ENCODE results near the gene CDH13.

Gene CDH13

DNA sequence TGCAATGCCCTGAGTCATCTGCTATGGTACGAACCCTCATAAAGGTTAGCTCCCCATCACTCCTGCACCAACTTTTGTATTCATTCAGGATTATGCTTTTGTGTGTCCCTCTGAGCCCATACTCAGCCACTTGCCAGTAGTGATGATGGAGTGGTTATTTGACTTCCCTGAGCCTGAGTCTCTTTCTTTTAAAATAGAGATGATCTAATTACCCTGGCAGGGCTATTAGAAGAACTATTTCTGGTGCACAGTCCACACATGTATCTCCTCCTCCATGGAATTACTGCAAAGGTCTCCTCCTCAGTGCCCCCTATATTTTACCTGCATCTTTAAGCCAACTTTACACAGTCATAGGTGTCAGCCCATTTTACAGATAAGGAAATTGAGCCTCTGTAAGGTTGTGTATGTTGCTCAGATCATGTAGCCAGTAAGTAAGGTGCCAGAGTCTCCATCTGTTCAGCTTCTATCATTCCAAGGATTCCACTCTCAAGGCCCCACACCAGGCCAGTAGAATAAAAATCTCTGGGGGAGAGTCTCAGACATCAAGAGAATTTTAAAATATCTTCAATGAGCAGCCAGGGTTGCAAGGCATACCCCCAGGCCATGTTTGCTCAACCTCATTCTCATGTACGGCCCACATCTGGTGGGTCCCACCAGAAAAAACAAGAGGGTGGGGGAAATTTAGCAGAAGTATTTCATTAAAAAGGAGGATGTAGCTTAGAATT lies 847.3 kb downstream of the CDH13 start:
- TF ChIP-seq, protein P1, sequence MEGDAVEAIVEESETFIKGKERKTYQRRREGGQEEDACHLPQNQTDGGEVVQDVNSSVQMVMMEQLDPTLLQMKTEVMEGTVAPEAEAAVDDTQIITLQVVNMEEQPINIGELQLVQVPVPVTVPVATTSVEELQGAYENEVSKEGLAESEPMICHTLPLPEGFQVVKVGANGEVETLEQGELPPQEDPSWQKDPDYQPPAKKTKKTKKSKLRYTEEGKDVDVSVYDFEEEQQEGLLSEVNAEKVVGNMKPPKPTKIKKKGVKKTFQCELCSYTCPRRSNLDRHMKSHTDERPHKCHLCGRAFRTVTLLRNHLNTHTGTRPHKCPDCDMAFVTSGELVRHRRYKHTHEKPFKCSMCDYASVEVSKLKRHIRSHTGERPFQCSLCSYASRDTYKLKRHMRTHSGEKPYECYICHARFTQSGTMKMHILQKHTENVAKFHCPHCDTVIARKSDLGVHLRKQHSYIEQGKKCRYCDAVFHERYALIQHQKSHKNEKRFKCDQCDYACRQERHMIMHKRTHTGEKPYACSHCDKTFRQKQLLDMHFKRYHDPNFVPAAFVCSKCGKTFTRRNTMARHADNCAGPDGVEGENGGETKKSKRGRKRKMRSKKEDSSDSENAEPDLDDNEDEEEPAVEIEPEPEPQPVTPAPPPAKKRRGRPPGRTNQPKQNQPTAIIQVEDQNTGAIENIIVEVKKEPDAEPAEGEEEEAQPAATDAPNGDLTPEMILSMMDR (IDR thresholded peaks at IDR 0.05; ENCODE audit: control insufficient read depth, extremely low read depth, insufficient read depth): no peak
- no peak overlapping the region for H3K4me3 ChIP-seq (ENCODE audit: low read depth, low read length)
- no peak for DNase-seq (ENCODE audit: low read depth)

DNA sequence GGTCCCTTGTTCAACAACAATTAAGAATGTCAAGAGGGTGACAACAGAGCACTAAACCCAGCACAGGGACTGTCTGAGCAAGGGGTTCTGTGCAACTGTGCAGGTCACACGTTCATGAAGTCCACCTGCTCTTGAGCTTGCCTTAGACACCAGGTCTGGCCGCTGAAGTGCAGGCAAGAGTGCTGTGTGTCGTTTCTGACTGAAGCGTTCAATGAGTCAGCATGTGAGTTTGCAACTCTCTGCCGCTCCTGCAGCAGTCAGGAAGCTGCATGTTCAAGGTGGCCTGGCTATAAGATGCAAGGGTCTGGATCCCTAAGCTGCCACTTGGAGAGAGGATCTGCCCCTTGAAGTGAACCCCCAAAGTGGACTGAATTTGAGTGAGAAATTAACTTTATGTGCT lies 848.3 kb downstream of the CDH13 start:
- TF ChIP-seq, protein P1 (IDR thresholded peaks at IDR 0.05; ENCODE audit: control insufficient read depth, extremely low read depth, insufficient read depth): no peak
- DNase-seq (ENCODE audit: low read depth): no peak
- no peak overlapping the region for H3K4me3 ChIP-seq (ENCODE audit: low read depth, low read length)

DNA sequence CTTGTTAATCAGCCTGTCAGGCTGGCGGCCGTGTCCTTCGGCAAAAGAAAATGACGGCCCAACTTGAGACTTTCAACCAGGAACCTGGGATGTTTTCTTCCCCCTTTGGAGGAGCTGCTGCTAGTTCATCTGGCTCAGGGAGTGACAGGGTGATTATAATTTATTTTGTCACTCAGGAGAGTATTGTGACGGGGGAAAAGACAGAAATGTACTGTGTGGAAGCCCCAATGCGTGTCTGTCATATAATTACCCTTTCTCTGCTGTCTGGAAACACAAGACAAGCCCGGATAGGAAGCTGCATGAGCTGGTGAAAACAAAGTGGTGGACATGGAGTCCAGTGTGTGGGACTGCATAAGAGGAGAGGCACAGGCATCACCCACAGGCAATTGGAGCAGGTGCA lies 854.8 kb downstream of the CDH13 start:
- TF ChIP-seq, protein P1 (IDR thresholded peaks at IDR 0.05; ENCODE audit: control insufficient read depth, extremely low read depth, insufficient read depth): no peak
- no peak for DNase-seq (ENCODE audit: low read depth)
- no peak overlapping the region for H3K4me3 ChIP-seq (ENCODE audit: low read depth, low read length)

DNA sequence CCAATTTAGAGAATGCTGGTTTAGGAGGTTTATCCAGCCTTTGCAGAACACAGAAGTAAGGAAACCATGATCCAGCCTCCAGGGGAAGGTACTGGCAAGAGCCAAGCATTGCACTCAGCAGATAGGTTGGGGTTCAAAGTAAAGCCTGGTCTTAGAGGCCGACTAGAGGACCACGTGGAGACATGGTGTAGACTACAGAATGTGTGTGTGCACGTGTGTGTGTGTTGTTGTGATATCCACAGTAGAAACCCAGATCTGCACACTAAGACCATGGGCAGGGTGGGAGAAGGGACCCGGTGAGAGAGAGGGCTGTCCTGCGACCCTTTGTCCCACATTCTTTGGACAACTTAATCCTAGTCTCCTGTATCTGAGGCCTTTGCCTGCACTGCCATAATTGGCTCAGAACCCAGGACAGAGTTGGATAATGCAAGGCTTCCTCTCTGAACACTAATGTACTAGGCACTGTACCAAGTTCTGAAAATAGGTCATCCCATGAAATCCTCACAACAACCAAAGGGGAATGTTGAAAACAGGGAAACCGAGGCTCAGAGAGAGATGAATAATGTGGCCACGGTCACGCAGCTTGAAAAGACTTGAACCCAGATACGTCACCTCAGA lies 855.9 kb downstream of the CDH13 start:
- H3K4me3 ChIP-seq (ENCODE audit: low read depth, low read length): no peak overlapping the region
- no peak for DNase-seq (ENCODE audit: low read depth)
- TF ChIP-seq, protein P1 (IDR thresholded peaks at IDR 0.05; ENCODE audit: control insufficient read depth, extremely low read depth, insufficient read depth): no peak

DNA sequence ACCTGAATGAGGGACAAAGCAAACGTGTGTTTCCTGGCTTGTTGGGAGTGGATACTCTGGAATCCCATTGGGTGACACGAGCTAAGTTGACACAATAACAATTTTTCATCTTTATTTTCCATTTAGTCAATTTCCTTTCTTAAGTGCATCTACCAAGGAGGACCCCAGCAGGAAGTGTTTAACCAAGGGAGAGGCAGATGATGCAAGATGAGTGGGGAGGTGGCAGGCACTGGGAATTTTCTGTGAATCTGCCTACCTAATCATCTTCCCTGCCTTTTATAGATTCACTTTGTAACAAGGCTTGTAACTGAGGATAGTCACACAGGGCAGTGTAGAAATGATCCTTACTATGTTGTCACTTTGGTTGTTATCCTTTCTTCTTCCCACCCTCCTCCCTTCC lies 863.3 kb downstream of the CDH13 start:
- no peak for DNase-seq (ENCODE audit: low read depth)
- TF ChIP-seq, protein P1 (IDR thresholded peaks at IDR 0.05; ENCODE audit: control insufficient read depth, extremely low read depth, insufficient read depth): no peak
- no peak overlapping the region for H3K4me3 ChIP-seq (ENCODE audit: low read depth, low read length)

DNA sequence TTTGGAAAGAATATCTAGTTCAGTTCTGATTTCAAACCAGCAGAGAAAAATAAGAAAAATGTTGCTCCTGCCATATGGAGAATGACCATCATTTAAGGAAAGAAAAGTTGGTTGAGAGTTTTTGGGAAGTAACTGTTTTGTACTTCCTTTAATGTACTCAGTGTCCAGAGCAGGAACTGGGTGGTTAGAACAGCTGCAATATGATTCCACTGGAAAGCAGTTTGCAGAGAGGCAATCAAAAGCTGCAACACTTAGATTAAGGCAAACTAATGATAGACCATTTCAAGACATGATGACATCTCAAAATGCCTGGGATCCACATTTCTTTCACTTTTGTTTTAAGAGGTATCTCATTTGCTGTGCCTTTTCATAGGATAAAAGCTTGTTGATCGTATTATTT lies 867.7 kb downstream of the CDH13 start:
- H3K4me3 ChIP-seq (ENCODE audit: low read depth, low read length): no peak overlapping the region
- TF ChIP-seq, protein P1 (IDR thresholded peaks at IDR 0.05; ENCODE audit: control insufficient read depth, extremely low read depth, insufficient read depth): no peak
- no peak for DNase-seq (ENCODE audit: low read depth)

Measured in LNCaP clone FGC (cell line).